HepG2 (cell line): Measurements from ENCODE around the gene RAB22A. TPM values are rescaled to one million over a fixed set of nuclear protein-coding genes. Genes with fewer than 3 reads are reported as not detected.

Experiments used
- ATAC-seq: fragments of 200-7000 bp; cut with Tn5 transposase; 3 replicates; pipeline ENCODE4 v1.9.1; 2020; ENCODE audit warnings: mild to moderate bottlenecking, moderate library complexity
- BruUV-seq: library from RNA; stranded (reverse); fragments of 400-500 nt; replicated peaks from 2 replicates; lab custom pipeline; 2021; lab: Mats Ljungman, UMichigan
- CTCF ChIA-PET: fragments of 300-600 bp; formaldehyde crosslinking; extraction: SDS; loops from one replicate; lab custom pipeline; 2021; ENCODE audit warnings: low total read pairs, inconsistent platforms, low intra/inter-chr PET ratio; lab: Yijun Ruan, JAX
- POLR2A ChIA-PET: fragments of 350-600 bp; sonication (Branson Sonifier 250); formaldehyde crosslinking; loops from one replicate; lab custom pipeline; 2020; ENCODE audit warnings: antibody characterized with exemption, inconsistent platforms; lab: Yijun Ruan, JAX
- DNase-seq: peaks from one replicate; pipeline ENCODE4 v3.0.0-alpha.2; 2015; ENCODE audit warnings: low spot score
- FAIRE-seq: peaks from 3 replicates; lab custom pipeline; 2011; peaks lifted over from hg19 to GRCh38; lab: Jason Lieb, UNC
- H2AFZ ChIP-seq: one replicate; pipeline ENCODE4 v1.6.1; 2011; ENCODE audit warnings: low read length, inconsistent platforms
- H3K27ac ChIP-seq: fragments of 300-600 bp; 3 replicates; pipeline ENCODE4 v1.8.0; 2011; ENCODE audit warnings: mixed run types, mild to moderate bottlenecking, mixed read lengths, low read length, inconsistent platforms; ENCODE audit not compliant: insufficient read depth; ENCODE audit errors: extremely low read length
- H3K27me3 ChIP-seq, 2 experiments: fragments of 200-600 bp in 1 of 2; 2 replicates in 1 of 2; 3 replicates in 1 of 2; pipeline versions ENCODE4 v1.6.0 to v1.8.0; 2011; ENCODE audit warnings: low read length in 2 of 2, mild to moderate bottlenecking in 2 of 2, moderate library complexity in 2 of 2, inconsistent platforms in 1 of 2; ENCODE audit not compliant: insufficient read depth in 2 of 2, control insufficient read depth in 1 of 2
- H3K36me3 ChIP-seq, 2 experiments: fragments of 200-600 bp in 1 of 2; replicated peaks in 1 of 2; 2 replicates in 1 of 2; 3 replicates in 1 of 2; pipeline versions ENCODE4 v1.5.1 to v1.8.0; 2011; ENCODE audit warnings: low read length in 2 of 2, inconsistent platforms in 1 of 2; ENCODE audit not compliant: insufficient read depth in 2 of 2, control insufficient read depth in 1 of 2
- H3K4me1 ChIP-seq: 2 replicates; pipeline ENCODE4 v1.5.1; 2012; ENCODE audit warnings: low read length, inconsistent platforms; ENCODE audit not compliant: insufficient read depth
- H3K4me2 ChIP-seq: 2 replicates; pipeline ENCODE4 v1.6.0; 2011; ENCODE audit warnings: low read depth, low read length, inconsistent platforms
- H3K4me3 ChIP-seq, 3 experiments: fragments of 200-600 bp in 1 of 3; sonication (generic), shearing (Covaris generic) in 1 of 3; replicated peaks in 1 of 3; 2 replicates each; pipeline ENCODE4 v1.5.1; 2011 to 2016; ENCODE audit warnings: low read length in 3 of 3, inconsistent platforms in 2 of 3, low read depth in 2 of 3, mild to moderate bottlenecking in 2 of 3, control low read depth in 1 of 3, mixed read lengths in 1 of 3; ENCODE audit not compliant: insufficient read depth in 1 of 3
- H3K79me2 ChIP-seq: one replicate; pipeline ENCODE4 v1.6.1; 2011; ENCODE audit warnings: low read length, inconsistent platforms; ENCODE audit not compliant: insufficient read depth
- H3K9ac ChIP-seq: 2 replicates; pipeline ENCODE4 v1.6.0; 2011; ENCODE audit warnings: mild to moderate bottlenecking, low read depth, low read length, inconsistent platforms; ENCODE audit not compliant: insufficient read depth
- H3K9me3 ChIP-seq: 2 replicates; pipeline ENCODE4 v1.5.1; 2012; ENCODE audit warnings: mild to moderate bottlenecking, low read length
- H4K20me1 ChIP-seq: 2 replicates; pipeline ENCODE4 v1.6.0; 2011; ENCODE audit warnings: inconsistent platforms, mild to moderate bottlenecking, low read length, moderate library complexity; ENCODE audit not compliant: insufficient read depth
- GTF2F1 ChIP-seq: fragments of 150-350 bp; IDR thresholded peaks from 2 replicates; pipeline ENCODE4 v1.6.1; 2014; ENCODE audit warnings: low read length
- KLF6 ChIP-seq: IDR thresholded peaks from 2 replicates; pipeline ENCODE4 v1.8.0; 2016; ENCODE audit warnings: missing biosample characterization, missing genetic modification reagents
- NFKB2 ChIP-seq: sonication (generic); formaldehyde crosslinking; IDR thresholded peaks from 2 replicates; pipeline ENCODE4 v1.4.0; 2020; ENCODE audit warnings: missing genetic modification reagents, borderline replicate concordance
- PAWR ChIP-seq: sonication (generic); formaldehyde crosslinking; IDR thresholded peaks from 2 replicates; pipeline ENCODE4 v1.4.0; 2020; ENCODE audit warnings: missing genetic modification reagents, mild to moderate bottlenecking, borderline replicate concordance
- SAFB2 ChIP-seq: sonication (generic); formaldehyde crosslinking; IDR thresholded peaks from 2 replicates; pipeline ENCODE4 v1.5.1; 2020; ENCODE audit warnings: missing genetic modification reagents, low read depth, mild to moderate bottlenecking, borderline replicate concordance
- SMARCC2 ChIP-seq: fragments of 450-650 bp; IDR thresholded peaks from 2 replicates; pipeline ENCODE4 v1.6.1; 2017; ENCODE audit warnings: antibody characterized with exemption, mild to moderate bottlenecking
- SRY ChIP-seq: sonication (generic); formaldehyde crosslinking; IDR thresholded peaks from 2 replicates; pipeline ENCODE4 v1.8.0; 2022; ENCODE audit warnings: mild to moderate bottlenecking, missing genetic modification reagents
- TCF12 ChIP-seq, 2 experiments: fragments of 450-650 bp in 1 of 2; sonication (generic) in 1 of 2; formaldehyde crosslinking in 1 of 2; IDR thresholded peaks; 2 replicates each; pipeline versions ENCODE4 v1.6.1 to v1.8.0; 2017 to 2022; ENCODE audit warnings: antibody characterized with exemption in 1 of 2, mild to moderate bottlenecking in 1 of 2, missing genetic modification reagents in 1 of 2, moderate library complexity in 1 of 2
- TCF7L2 ChIP-seq: IDR thresholded peaks from 2 replicates; pipeline ENCODE4 v1.6.1; 2011; ENCODE audit warnings: mild to moderate bottlenecking, low read depth, low read length, moderate library complexity
- ZNF224 ChIP-seq: sonication (generic); formaldehyde crosslinking; IDR thresholded peaks from 2 replicates; pipeline ENCODE4 v1.5.0; 2020; ENCODE audit warnings: mild to moderate bottlenecking, missing genetic modification reagents
- ZNF562 ChIP-seq: sonication (generic); formaldehyde crosslinking; IDR thresholded peaks from 2 replicates; pipeline ENCODE4 v1.8.0; 2022; ENCODE audit warnings: missing genetic modification reagents, borderline replicate concordance
- ZNF710 ChIP-seq: sonication (generic); formaldehyde crosslinking; IDR thresholded peaks from 2 replicates; pipeline ENCODE4 v1.5.0; 2020; ENCODE audit warnings: mild to moderate bottlenecking, missing genetic modification reagents, borderline replicate concordance
- ZNF777 ChIP-seq: sonication (generic); formaldehyde crosslinking; IDR thresholded peaks from 2 replicates; pipeline ENCODE4 v1.4.0; 2020; ENCODE audit warnings: missing genetic modification reagents
- in situ Hi-C: cut with HindIII; loops from 2 replicates; pipeline ENCODE4 v1.10.0; 2017; ENCODE audit warnings: low pct_unique_long_range_greater_than_20kb; ENCODE audit not compliant: extremely low pct_ligation_motif_present
- intact Hi-C: fragments of 100-400 bp; cut with micrococcal nuclease; formaldehyde crosslinking; loops from one replicate; pipeline ENCODE4 v1.10.0; 2022; ENCODE audit not compliant: unreplicated experiment
- polyA plus RNA-seq, 8 experiments: library from polyadenylated mRNA; depleted of rRNA in 3 of 8; stranded (reverse) in 7 of 8; unstranded in 1 of 8; fragments of >200 nt; fragmentation: Illumina TruSeq in 4 of 8; extraction: Trizol in 4 of 8; gene quantifications; 2 replicates each; pipeline versions ENCODE4 v1.2.1 to v1.2.3, GENCODE V29; 2011 to 2016; ENCODE audit warnings: low read depth in 4 of 8, missing spikeins in 1 of 8, mixed read lengths in 1 of 8; ENCODE audit not compliant: insufficient read depth in 1 of 8
- total RNA-seq, 5 experiments: library from RNA; depleted of rRNA; stranded (reverse); fragments of >200 nt; fragmentation: Illumina TruSeq; extraction: Trizol; gene quantifications; 2 replicates each; pipeline ENCODE4 v1.2.3, GENCODE V29; 2016; ENCODE audit warnings: low read depth in 1 of 5
- TF ChIP-seq, protein P1 (sequence below): fragments of 450-650 bp; IDR thresholded peaks from 2 replicates; pipeline ENCODE4 v1.6.1; 2016
- TF ChIP-seq, protein P2 (sequence below): conservative IDR thresholded peaks from 2 replicates; pipeline ENCODE4 v1.6.1; 2018; ENCODE audit warnings: missing genetic modification reagents

Gene RAB22A
- total and polyA plus RNA-seq, 2 of the 13 experiments (the other 11 are each of a cell fraction or from before 2014, with no cell fraction given), result 10.7 to 11.2 TPM

GRCh38 chr20:58360936-58361335 lies 51.4 kb downstream of the RAB22A start:
- H3K27me3 ChIP-seq, result no peaks in the 10 kb centered on the region
- no peak overlapping the region for H3K27ac ChIP-seq
- DNase-seq (no peak), ATAC-seq (no peak), FAIRE-seq (no peak)
- no peaks in the 10 kb centered on the region for H4K20me1 ChIP-seq
- ChIA-PET POLR2A (no interaction called here), CTCF (no interaction called here)
- no peak overlapping the region for H3K4me2 ChIP-seq
- H3K79me2 ChIP-seq, result no peaks in the 10 kb centered on the region
- intact Hi-C loops (no loop called here), in situ Hi-C loops (no loop called here)
- no peaks in the 10 kb centered on the region for H3K4me1 ChIP-seq
- no peak overlapping the region for H2AFZ ChIP-seq
- TF ChIP-seq NFKB2 (CRISPR knock-in tag) (no peak), ZNF777 (CRISPR knock-in tag) (no peak), ZNF710 (CRISPR knock-in tag) (no peak), SRY (CRISPR knock-in tag) (no peak), GTF2F1 (no peak), SAFB2 (CRISPR knock-in tag) (no peak), ZNF224 (no peak), ZNF562 (no peak), TCF7L2 (no peak), TCF12 (IDR thresholded peaks at IDR 0.05) (no peak), TCF12 (CRISPR knock-in tag; IDR thresholded peaks at IDR 0.05) (no peak), KLF6 (CRISPR knock-in tag) (no peak), PAWR (no peak), SMARCC2 (no peak)
- TF ChIP-seq, protein P1, sequence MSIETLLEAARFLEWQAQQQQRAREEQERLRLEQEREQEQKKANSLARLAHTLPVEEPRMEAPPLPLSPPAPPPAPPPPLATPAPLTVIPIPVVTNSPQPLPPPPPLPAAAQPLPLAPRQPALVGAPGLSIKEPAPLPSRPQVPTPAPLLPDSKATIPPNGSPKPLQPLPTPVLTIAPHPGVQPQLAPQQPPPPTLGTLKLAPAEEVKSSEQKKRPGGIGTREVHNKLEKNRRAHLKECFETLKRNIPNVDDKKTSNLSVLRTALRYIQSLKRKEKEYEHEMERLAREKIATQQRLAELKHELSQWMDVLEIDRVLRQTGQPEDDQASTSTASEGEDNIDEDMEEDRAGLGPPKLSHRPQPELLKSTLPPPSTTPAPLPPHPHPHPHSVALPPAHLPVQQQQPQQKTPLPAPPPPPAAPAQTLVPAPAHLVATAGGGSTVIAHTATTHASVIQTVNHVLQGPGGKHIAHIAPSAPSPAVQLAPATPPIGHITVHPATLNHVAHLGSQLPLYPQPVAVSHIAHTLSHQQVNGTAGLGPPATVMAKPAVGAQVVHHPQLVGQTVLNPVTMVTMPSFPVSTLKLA, result no peak
- TF ChIP-seq, protein P2, sequence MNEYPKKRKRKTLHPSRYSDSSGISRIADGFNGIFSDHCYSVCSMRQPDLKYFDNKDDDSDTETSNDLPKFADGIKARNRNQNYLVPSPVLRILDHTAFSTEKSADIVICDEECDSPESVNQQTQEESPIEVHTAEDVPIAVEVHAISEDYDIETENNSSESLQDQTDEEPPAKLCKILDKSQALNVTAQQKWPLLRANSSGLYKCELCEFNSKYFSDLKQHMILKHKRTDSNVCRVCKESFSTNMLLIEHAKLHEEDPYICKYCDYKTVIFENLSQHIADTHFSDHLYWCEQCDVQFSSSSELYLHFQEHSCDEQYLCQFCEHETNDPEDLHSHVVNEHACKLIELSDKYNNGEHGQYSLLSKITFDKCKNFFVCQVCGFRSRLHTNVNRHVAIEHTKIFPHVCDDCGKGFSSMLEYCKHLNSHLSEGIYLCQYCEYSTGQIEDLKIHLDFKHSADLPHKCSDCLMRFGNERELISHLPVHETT (CRISPR knock-in tag), result no peak
- H3K4me3 ChIP-seq, result no peak overlapping the region
- H3K36me3 ChIP-seq, result peaks cover 11 to 31% of the 10 kb centered on the region in 2 experiments
- BruUV-seq, result no TSS peak
- H3K9me3 ChIP-seq, result no peaks in the 10 kb centered on the region
- no peak overlapping the region for H3K9ac ChIP-seq
